Gastrocnemius medialis (tissue), 4 donors: ENCODE data around the gene TET2.

Source experiments
- POLR2A ChIP-seq, 2 donors: fragments of 450-650 bp; IDR thresholded peaks; one replicate each; pipeline ENCODE4 v1.6.1; 2017; ENCODE audit warnings: antibody characterized with exemption in 2 of 2, mild to moderate bottlenecking in 2 of 2, moderate library complexity in 2 of 2
- TF ChIP-seq, protein P1 (sequence below), 5 experiments: fragments of 450-650 bp in 3 of 5; fragments of 200-600 bp in 2 of 5; sonication (generic) in 2 of 5; IDR thresholded peaks in 4 of 5; conservative IDR thresholded peaks in 1 of 5; 1 replicate in 4 of 5; 2 replicates in 1 of 5; pipeline ENCODE4 v1.5.1; 2016 to 2019; ENCODE audit warnings: antibody characterized with exemption in 5 of 5, mild to moderate bottlenecking in 3 of 5, moderate library complexity in 3 of 5

DNA sequence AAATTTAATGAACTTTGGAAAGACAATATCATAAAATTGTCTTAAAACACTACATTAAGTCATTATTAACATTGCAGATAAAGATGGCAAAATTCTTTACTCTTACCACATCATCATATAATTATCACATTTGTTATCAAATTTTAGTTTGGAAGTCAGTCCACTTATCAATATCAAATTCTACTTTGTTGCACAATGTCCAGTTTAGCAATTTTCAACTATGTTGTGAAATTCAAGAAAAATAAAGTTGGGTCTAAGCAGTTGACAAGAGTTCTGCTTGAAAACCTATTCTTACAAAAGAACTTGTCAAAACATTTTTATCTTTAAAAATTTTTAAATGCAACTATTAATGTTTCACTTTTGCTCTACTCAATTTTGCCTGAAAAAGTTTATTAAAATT lies 44.7 kb upstream of the TET2 start:
- TF ChIP-seq, protein P1, sequence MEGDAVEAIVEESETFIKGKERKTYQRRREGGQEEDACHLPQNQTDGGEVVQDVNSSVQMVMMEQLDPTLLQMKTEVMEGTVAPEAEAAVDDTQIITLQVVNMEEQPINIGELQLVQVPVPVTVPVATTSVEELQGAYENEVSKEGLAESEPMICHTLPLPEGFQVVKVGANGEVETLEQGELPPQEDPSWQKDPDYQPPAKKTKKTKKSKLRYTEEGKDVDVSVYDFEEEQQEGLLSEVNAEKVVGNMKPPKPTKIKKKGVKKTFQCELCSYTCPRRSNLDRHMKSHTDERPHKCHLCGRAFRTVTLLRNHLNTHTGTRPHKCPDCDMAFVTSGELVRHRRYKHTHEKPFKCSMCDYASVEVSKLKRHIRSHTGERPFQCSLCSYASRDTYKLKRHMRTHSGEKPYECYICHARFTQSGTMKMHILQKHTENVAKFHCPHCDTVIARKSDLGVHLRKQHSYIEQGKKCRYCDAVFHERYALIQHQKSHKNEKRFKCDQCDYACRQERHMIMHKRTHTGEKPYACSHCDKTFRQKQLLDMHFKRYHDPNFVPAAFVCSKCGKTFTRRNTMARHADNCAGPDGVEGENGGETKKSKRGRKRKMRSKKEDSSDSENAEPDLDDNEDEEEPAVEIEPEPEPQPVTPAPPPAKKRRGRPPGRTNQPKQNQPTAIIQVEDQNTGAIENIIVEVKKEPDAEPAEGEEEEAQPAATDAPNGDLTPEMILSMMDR (IDR thresholded peaks at IDR 0.05 in 4 of 5, conservative IDR thresholded peaks at IDR 0.05 in 1 of 5) = no peak
- TF ChIP-seq POLR2A (IDR thresholded peaks at IDR 0.05) = no peak
